OCI-LY1 (cell line): ENCODE results near the gene ZNF385D.
"Not testable (repeated sequence)": the region's sequence is repeated elsewhere in the genome, so short reads cannot be mapped to it uniquely, and the experiment has no call there.

Source experiments
- H2AFZ ChIP-seq: fragments of 200-600 bp; sonication (generic), shearing (Covaris generic); 2 replicates; pipeline ENCODE4 v1.6.0; 2014; ENCODE audit warnings: antibody characterized with exemption, mild to moderate bottlenecking, low read length
- H3F3A ChIP-seq: fragments of 200-600 bp; sonication (generic), shearing (Covaris generic); 2 replicates; pipeline ENCODE4 v1.6.0; 2014; ENCODE audit warnings: mild to moderate bottlenecking, antibody characterized with exemption, low read length, moderate library complexity; ENCODE audit not compliant: insufficient read depth
- H3K27ac ChIP-seq: fragments of 200-600 bp; sonication (generic); 2 replicates; pipeline ENCODE4 v1.5.1; 2014; ENCODE audit warnings: low read length, mixed run types, mild to moderate bottlenecking, low read depth; ENCODE audit not compliant: poor library complexity, severe bottlenecking
- H3K27me3 ChIP-seq: fragments of 200-600 bp; sonication (generic); 2 replicates; pipeline ENCODE4 v1.6.0; 2014; ENCODE audit warnings: antibody characterized with exemption, mild to moderate bottlenecking, low read length, moderate library complexity; ENCODE audit not compliant: insufficient read depth
- H3K36me3 ChIP-seq: fragments of 200-600 bp; sonication (generic); 2 replicates; pipeline ENCODE4 v1.6.1; 2014; ENCODE audit warnings: mild to moderate bottlenecking, antibody characterized with exemption, low read length, moderate library complexity, mixed read lengths; ENCODE audit not compliant: insufficient read depth
- H3K4me1 ChIP-seq: fragments of 200-600 bp; sonication (generic); 2 replicates; pipeline ENCODE4 v1.5.1; 2014; ENCODE audit warnings: mild to moderate bottlenecking, low read length, moderate library complexity; ENCODE audit not compliant: insufficient read depth, severe bottlenecking
- H3K4me2 ChIP-seq: fragments of 200-600 bp; sonication (generic), shearing (Covaris generic); 2 replicates; pipeline ENCODE4 v1.6.1; 2014; ENCODE audit warnings: low read length
- H3K4me3 ChIP-seq: fragments of 200-600 bp; sonication (generic); 2 replicates; pipeline ENCODE4 v1.5.1; 2014; ENCODE audit warnings: low read length, low read depth, mild to moderate bottlenecking, mixed read lengths; ENCODE audit not compliant: poor library complexity, severe bottlenecking
- H3K79me2 ChIP-seq: fragments of 200-600 bp; shearing (Covaris generic); 2 replicates; pipeline ENCODE4 v1.6.1; 2016; ENCODE audit warnings: mixed run types, low read length, mixed read lengths; ENCODE audit not compliant: insufficient read depth
- H3K9ac ChIP-seq: fragments of 200-600 bp; sonication (generic), shearing (Covaris generic); 2 replicates; pipeline ENCODE4 v1.6.1; 2014; ENCODE audit warnings: mild to moderate bottlenecking, low read length, mixed read lengths
- H3K9me2 ChIP-seq: fragments of 200-600 bp; sonication (generic), shearing (Covaris generic); 2 replicates; pipeline ENCODE4 v1.6.1; 2014; ENCODE audit warnings: low read depth, mild to moderate bottlenecking, low read length, mixed read lengths
- H3K9me3 ChIP-seq: fragments of 200-600 bp; shearing (Covaris generic); 2 replicates; pipeline ENCODE4 v1.6.1; 2014; ENCODE audit warnings: low read length, mixed read lengths
- H4K20me1 ChIP-seq: fragments of 200-600 bp; sonication (generic), shearing (Covaris generic); 2 replicates; pipeline ENCODE4 v1.6.0; 2016; ENCODE audit warnings: mild to moderate bottlenecking, low read length; ENCODE audit not compliant: insufficient read depth
- CTCF ChIP-seq: fragments of 200-600 bp; sonication (generic), shearing (Covaris generic); IDR thresholded peaks from 2 replicates; pipeline ENCODE4 v1.5.1; 2017; ENCODE audit warnings: mild to moderate bottlenecking, antibody characterized with exemption, low read length, moderate library complexity, mixed read lengths
- EZH2 ChIP-seq: fragments of 200-600 bp; sonication (generic), shearing (Covaris generic); IDR thresholded peaks from 2 replicates; pipeline ENCODE4 v1.8.0; 2017; ENCODE audit warnings: borderline replicate concordance, mixed run types, mild to moderate bottlenecking, antibody characterized with exemption, low read length, moderate library complexity, mixed read lengths

The ZNF385D gene

DNA sequence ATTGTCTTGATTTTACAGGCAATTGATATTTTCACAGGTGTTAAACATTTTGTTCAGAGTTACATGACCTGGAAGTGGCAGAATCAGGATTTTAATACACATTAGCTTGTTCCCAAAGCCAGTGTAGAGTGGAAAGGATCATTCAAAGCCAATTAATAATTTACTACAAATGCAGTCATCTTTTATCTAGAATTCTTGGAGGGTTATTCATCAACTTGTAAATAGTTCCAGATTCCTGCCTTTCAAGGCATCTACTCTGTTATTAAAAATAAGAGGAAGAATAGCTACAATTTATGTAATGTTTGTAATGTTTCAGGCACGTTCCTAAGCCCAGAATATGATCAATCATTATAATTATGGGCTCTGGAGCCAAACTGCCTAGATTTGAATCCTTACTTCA is 358.5 kb downstream of the ZNF385D start:
- Histone ChIP-seq H3K27ac (no peak overlapping the region), H3K36me3 (no peaks in the 10 kb centered on the region), H4K20me1 (no peaks in the 10 kb centered on the region), H3K4me2 (no peak overlapping the region), H3K79me2 (no peaks in the 10 kb centered on the region), H2AFZ (no peak overlapping the region), H3K9me3 (no peaks in the 10 kb centered on the region), H3K27me3 (no peaks in the 10 kb centered on the region), H3F3A (no peaks in the 10 kb centered on the region), H3K9me2 (no peaks in the 10 kb centered on the region), H3K4me3 (no peak overlapping the region), H3K9ac (no peak overlapping the region), H3K4me1 (no peaks in the 10 kb centered on the region)
- TF ChIP-seq EZH2 (no peak), CTCF (no peak)

- Histone ChIP-seq H2AFZ (no peak overlapping the region), H3K9ac (no peak overlapping the region)
Measured at GRCh38 chr3:21390856-21391255, 360.2 kb downstream of the ZNF385D start.

DNA sequence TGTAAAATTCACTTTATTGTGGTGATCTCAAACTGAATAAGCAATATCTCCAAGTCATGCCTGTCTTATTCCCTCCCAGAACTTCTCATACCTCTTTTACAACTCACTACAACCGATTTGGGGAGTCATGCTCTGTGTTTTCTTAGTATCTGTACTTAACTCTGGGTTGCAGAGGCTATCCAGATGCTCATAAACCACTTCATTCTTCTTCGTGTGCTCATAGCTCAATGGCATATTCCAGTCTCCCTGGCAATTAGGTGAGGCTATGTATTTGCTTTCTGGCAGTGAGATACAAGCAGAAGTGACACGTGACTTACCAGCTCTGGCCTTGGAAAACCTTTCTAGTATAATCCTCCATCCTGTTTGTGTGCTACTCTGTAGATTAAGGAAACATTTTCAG is 360.9 kb downstream of the ZNF385D start:
- H3K27me3 ChIP-seq, result no peaks in the 10 kb centered on the region
- no peak overlapping the region for H3K4me2 ChIP-seq
- H3K27ac ChIP-seq, result no peak overlapping the region
- no peaks in the 10 kb centered on the region for H3K36me3 ChIP-seq
- H3K4me1 ChIP-seq, result no peaks in the 10 kb centered on the region
- H3F3A ChIP-seq, result no peaks in the 10 kb centered on the region
- no peak overlapping the region for H3K9ac ChIP-seq
- no peaks in the 10 kb centered on the region for H4K20me1 ChIP-seq
- TF ChIP-seq EZH2, result no peak
- TF ChIP-seq CTCF, result no peak
- H2AFZ ChIP-seq, result no peak overlapping the region
- H3K79me2 ChIP-seq, result no peaks in the 10 kb centered on the region
- H3K9me3 ChIP-seq, result no peaks in the 10 kb centered on the region
- H3K4me3 ChIP-seq, result no peak overlapping the region
- H3K9me2 ChIP-seq, result no peaks in the 10 kb centered on the region

More at GRCh38 chr3:21390856-21391255, 360.2 kb downstream of the ZNF385D start:
- Histone ChIP-seq H3K36me3 (no peaks in the 10 kb centered on the region), H3F3A (no peaks in the 10 kb centered on the region), H3K4me1 (no peaks in the 10 kb centered on the region), H3K27ac (no peak overlapping the region), H3K27me3 (no peaks in the 10 kb centered on the region), H4K20me1 (no peaks in the 10 kb centered on the region), H3K9me3 (no peaks in the 10 kb centered on the region), H3K4me2 (no peak overlapping the region), H3K9me2 (no peaks in the 10 kb centered on the region), H3K4me3 (no peak overlapping the region), H3K79me2 (no peaks in the 10 kb centered on the region)
- no peak for TF ChIP-seq CTCF
- TF ChIP-seq EZH2, result no peak

GRCh38 chr3:21387142-21387826 is 363.7 kb downstream of the ZNF385D start:
- H3K4me2 ChIP-seq, H3K27ac ChIP-seq, H2AFZ ChIP-seq, H3K27me3 ChIP-seq, H3K9me3 ChIP-seq, H3K36me3 ChIP-seq, H3K4me1 ChIP-seq, H4K20me1 ChIP-seq, H3K79me2 ChIP-seq, H3F3A ChIP-seq, H3K9me2 ChIP-seq, H3K9ac ChIP-seq, H3K4me3 ChIP-seq: not testable (repeated sequence)

- not testable (repeated sequence) for H3K9me3 ChIP-seq, H3F3A ChIP-seq, H3K79me2 ChIP-seq, H3K9me2 ChIP-seq, H3K36me3 ChIP-seq, H4K20me1 ChIP-seq, H3K27me3 ChIP-seq, H3K4me1 ChIP-seq, H3K9ac ChIP-seq, H3K4me3 ChIP-seq, H3K27ac ChIP-seq, H2AFZ ChIP-seq, H3K4me2 ChIP-seq
Measured at GRCh38 chr3:21378036-21378435, 373.0 kb downstream of the ZNF385D start.
